RWPE1 (cell line): ENCODE results near the gene RAB11FIP4.

Experiments used
- CTCF ChIA-PET: fragments of 350-600 bp; sonication (Branson Sonifier 250); formaldehyde crosslinking; extraction: SDS; loops from one replicate; lab custom pipeline; 2021; lab: Yijun Ruan, JAX
- POLR2A ChIA-PET: fragments of 400-600 bp; formaldehyde crosslinking; extraction: SDS; loops from one replicate; lab custom pipeline; 2020; ENCODE audit warnings: antibody characterized with exemption; ENCODE audit not compliant: low non-redundant PET; lab: Yijun Ruan, JAX
- DNase-seq: peaks from one replicate; pipeline ENCODE4 v3.0.0; 2012; ENCODE audit warnings: low spot score
- H3K27ac ChIP-seq: fragments of 450-650 bp; 2 replicates; pipeline ENCODE4 v1.5.1; 2017
- TF ChIP-seq, protein P1 (sequence below): fragments of 450-650 bp; conservative IDR thresholded peaks from 2 replicates; pipeline ENCODE4 v1.5.1; 2017; ENCODE audit warnings: low read depth, mild to moderate bottlenecking

The RAB11FIP4 gene

DNA sequence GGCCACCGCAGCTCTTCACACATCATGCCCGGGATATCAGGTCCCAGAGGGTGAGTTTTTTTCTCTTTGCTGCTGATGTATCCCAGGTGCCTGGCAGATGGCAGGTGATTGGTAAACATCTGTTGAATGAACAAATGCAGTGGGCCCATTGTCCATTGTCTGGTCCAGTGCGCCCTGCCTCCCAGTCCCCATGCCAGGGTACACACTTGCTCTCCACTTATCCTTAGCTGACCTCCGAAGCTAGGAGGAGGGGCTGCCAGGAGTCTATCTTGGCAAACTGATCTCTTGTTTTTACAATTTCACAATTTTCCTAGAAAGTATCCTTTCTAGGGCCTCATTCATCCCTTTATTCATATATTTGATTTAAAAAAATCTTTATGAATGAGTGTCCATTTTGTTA, 196.0 kb downstream of the RAB11FIP4 start:
- no peak for DNase-seq
- H3K27ac ChIP-seq: no peak overlapping the region
- TF ChIP-seq, protein P1, sequence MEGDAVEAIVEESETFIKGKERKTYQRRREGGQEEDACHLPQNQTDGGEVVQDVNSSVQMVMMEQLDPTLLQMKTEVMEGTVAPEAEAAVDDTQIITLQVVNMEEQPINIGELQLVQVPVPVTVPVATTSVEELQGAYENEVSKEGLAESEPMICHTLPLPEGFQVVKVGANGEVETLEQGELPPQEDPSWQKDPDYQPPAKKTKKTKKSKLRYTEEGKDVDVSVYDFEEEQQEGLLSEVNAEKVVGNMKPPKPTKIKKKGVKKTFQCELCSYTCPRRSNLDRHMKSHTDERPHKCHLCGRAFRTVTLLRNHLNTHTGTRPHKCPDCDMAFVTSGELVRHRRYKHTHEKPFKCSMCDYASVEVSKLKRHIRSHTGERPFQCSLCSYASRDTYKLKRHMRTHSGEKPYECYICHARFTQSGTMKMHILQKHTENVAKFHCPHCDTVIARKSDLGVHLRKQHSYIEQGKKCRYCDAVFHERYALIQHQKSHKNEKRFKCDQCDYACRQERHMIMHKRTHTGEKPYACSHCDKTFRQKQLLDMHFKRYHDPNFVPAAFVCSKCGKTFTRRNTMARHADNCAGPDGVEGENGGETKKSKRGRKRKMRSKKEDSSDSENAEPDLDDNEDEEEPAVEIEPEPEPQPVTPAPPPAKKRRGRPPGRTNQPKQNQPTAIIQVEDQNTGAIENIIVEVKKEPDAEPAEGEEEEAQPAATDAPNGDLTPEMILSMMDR: no peak
- POLR2A ChIA-PET: no interaction called here
- CTCF ChIA-PET: no interaction called here
